GM19240 (cell line): ENCODE results near the gene NDUFS5.
"Not testable (repeated sequence)": the region's sequence is repeated elsewhere in the genome, so short reads cannot be mapped to it uniquely, and the experiment has no call there.

Experiments used
- DNase-seq: peaks from one replicate; pipeline ENCODE4 v3.0.0; 2011; ENCODE audit warnings: low spot score; ENCODE audit not compliant: insufficient read length

NDUFS5 gene

GRCh38 chr1:39026051-39026865 is at the start of gene NDUFS5:
TSS of gene NDUFS5 (plus strand) at chr1:39026350. CDS start at chr1:39028725, 2,375 bp downstream.
- DNase-seq = peak; percentile 65

GRCh38 chr1:38977399-38978244 is 48.5 kb upstream of the NDUFS5 start:
- DNase-seq = not testable (repeated sequence)

- DNase-seq = not testable (repeated sequence)
Measured at GRCh38 chr1:38978245-38978542, 48.0 kb upstream of the NDUFS5 start.

DNA sequence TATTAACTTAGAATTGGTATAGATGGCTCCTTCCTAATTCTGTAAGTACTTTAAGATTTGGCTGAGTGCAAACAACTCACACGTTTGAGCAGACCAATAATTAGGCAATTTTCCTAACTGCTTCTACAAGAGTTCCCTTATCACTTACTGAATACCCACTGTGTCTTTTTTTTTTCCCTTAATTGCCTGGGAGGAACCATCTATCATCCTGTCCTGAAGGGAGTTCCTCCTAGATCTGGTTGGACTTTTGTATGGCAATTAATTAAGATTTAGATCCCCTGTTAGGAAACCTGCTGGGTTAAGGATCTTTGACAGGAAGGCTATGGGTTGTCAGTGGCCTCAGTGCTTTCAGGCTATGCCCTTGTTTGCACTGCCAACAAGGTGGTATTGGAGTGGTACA is 46.8 kb upstream of the NDUFS5 start:
- not testable (repeated sequence) for DNase-seq

GRCh38 chr1:38989979-38990378 is 36.2 kb upstream of the NDUFS5 start:
- no peak for DNase-seq

- DNase-seq = no peak
Measured at GRCh38 chr1:38990386-38990737, 35.8 kb upstream of the NDUFS5 start.

DNA sequence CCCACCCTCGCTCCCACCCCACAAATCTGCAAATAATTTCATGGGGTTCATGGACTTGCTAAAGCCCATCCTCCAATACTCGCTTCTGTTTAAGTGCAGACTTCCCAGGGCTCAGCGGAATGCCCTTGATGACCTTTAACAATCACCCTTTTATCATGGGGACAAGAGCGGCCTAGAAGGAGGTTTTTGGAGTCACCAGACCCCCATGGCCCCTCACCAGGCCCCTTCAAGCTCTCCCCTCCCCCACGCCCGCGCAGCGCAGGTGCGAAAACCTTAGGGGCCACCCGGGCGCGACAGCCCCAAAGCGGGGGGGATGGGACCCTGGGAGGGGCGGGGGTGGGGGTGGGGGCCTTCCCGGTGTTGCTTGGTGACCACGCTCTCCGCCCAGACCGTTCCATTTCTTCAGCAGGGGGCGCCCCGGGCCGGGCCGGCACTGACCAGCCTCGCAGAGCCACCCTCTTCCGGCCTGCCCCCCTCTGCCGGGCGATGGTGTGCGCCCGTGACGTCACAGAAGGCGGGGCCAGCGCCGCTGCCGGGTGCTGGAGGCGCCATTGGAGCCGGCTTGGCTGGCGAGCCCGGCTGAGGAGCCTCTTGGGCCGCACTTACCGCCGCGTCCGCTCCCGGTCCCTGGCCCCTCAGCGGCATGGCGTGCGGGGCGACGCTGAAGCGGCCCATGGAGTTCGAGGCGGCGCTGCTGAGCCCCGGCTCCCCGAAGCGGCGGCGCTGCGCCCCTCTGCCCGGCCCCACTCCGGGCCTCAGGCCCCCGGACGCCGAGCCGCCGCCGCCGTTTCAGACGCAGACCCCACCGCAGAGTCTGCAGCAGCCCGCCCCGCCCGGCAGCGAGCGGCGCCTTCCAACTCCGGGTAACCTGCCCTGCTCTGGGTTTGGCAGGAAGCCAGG is 35.2 kb upstream of the NDUFS5 start, which contains the start of gene AKIRIN1:
AKIRIN1 (plus strand) TSS at position 539 of the 900 bp plus-strand sequence; CDS start at position 644, 105 bp downstream.
- peak; percentile 97 for DNase-seq

GRCh38 chr1:38991638-38992411 is 34.3 kb upstream of the NDUFS5 start:
- DNase-seq = no peak

GRCh38 chr1:38992412-38993111 is 33.6 kb upstream of the NDUFS5 start:
- DNase-seq = no peak

GRCh38 chr1:38994196-38994595 is 32.0 kb upstream of the NDUFS5 start:
- DNase-seq = no peak

DNA sequence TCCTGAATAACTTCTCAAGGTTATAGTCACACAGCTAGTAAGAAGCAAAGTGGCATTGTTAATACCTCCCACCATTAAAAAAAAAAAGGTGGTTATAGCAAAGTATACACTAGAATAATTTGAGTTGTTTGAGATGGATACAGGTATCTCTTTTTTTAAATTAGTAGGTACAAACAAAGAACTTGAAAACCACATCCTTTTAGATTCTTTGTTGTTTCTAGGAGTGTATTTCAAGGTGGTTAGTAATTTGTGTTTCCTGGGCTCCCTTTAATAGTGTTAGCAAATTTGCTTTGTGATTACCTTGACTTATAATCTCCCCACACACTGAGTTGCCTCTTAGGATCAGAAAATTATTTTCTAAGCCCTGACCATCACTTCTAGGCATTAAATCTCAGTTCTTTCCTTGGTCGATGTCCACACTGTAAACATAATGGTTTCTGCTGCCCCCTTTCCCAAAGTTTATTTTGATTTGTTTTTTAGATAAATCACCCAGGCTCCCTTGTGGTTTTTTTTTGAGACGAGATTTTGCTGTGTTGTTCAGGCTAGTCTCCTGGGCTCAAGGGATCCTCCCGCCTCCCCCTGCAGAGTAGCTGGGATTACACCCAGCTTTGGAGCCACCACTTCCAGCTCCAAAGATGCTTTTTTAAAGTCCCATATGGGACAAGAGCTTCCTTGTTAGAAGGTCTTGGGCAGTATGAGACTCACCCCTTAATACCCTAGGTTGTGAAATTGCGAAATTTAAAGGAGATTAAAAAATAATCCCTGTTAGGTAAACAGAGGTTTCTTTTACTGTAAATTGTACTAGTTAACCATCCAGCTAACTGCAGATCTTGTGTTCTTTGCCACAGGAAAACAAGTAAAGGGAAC is 28.9 kb upstream of the NDUFS5 start:
- no peak for DNase-seq

DNA sequence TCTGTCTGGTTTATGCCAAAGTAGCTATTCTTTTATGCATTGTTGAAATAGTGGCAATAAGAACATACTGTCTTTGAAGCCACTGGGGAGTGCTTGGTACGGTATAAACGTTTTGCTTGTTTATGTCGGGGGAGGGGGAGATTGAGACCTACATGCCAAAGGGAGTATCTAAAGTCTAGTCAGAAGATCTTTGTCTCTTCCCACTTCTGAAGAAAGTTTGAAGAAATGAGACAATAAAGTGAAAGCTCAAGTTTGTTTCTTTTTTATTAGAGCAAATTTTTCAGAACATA is 28.3 kb upstream of the NDUFS5 start:
- DNase-seq = no peak

DNA sequence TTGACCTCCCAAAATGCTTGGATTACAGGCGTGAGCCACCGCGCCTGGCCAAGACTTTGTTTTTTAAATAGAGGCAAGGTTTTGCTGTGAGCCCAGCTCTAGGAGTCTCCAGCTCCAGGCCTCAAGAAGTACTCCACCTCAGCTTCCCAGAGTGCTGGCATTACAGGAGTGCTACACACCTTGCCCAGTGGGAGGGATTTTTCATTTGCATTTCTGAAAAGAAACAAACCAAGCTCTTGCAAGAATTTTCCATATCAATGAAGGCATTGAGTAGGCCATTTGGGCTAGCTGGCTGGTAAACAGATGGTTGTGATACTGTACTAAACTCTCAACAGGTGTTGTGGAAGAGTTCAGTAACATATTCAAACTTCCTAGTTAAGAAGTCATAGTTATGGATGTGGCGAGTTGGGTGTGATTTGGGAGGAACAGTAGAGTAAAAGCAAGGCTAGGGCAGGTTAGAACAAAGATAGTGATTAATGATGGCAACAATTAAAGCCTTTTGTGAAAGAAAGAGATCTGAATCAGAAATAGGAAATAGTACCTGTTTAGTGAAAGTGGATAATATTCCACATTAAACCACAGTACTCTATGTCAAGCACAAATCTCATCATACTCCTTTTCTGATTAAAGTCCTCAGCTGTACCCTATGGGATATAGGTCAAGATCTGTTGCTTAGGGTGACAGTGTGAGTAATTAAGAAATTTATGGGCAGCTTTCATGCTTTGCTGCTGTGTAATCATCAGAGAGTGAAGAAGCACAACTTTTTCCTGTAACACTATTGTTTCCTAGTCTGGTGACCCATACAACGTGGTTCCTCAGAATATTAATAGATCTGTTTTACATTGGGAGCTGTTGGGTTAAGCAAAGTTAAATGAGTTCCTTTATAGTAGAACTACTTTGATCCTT is 24.4 kb upstream of the NDUFS5 start:
- no peak for DNase-seq

DNA sequence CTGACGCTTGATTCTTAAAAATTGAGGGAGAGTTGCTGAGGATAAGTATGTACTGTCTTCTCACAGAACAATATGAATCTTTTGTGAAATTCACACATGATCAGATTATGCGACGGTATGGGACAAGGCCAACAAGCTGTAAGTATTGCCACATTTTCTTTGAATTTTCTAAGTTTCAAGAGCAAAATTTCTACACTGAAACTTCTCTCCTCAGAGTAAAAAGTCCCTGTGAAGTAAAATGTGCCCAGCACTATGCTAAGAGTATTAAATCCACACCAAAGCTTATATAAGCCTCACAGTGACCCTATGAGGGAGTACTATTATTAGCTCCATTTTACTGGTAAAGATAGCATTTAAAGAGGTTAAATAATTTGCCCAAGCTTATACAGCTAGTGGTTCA is 22.9 kb upstream of the NDUFS5 start:
- no peak for DNase-seq

GRCh38 chr1:39003794-39004193 is 22.4 kb upstream of the NDUFS5 start:
- no peak for DNase-seq

- DNase-seq = no peak
Measured at GRCh38 chr1:39006287-39006686, 19.9 kb upstream of the NDUFS5 start.

- DNase-seq = no peak
Measured at GRCh38 chr1:39006726-39007645, 19.2 kb upstream of the NDUFS5 start.
